Suppressor macrophage treated with lipopolysaccharide for 4 hours (primary cell): ENCODE results near the gene TMEM30A.

Experiments
- DNase-seq: peaks from one replicate; pipeline ENCODE4 v3.0.0-alpha.2; 2020

Gene TMEM30A

DNA sequence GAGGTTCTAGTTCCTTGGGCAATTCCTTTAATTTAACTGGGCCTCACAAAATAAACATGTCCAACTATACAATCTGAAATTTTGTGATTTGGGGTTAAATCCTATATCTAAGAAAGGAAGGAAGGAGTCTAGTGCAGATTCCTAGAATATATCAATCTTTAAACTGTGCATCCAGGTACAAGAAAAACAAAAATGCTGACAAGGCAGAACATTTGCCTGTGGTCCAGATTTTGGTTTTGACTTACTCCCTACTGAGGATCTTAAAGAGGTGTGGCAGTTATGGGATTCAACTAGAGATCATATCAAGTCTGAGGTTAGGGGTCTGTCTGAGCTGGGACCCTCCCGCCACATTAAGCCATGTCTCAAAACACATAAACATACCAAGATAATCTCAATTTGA lies 23.3 kb downstream of the TMEM30A start:
- DNase-seq, result no peak

- no peak for DNase-seq
Observed at GRCh38 chr6:75257343-75258087, 27.1 kb downstream of the TMEM30A start.

DNA sequence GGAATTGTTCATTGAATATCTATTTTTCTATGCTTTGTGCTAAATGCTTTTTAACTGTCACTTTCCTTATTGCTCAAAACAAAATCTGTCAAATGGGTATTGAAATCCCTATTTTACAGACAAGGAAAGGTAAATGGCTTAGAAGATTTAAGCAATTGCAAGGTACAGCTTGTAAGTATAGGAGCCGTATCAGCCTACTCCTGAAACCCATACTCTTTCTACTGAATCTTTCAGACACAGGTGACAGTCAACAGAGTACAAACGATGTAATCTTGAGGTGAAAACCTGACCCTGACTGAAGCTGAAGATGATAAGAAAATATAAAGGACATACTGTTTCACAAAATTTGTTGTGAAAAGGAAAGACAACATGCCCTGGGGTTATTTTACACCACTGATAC lies 34.0 kb downstream of the TMEM30A start:
- DNase-seq, result no peak

DNA sequence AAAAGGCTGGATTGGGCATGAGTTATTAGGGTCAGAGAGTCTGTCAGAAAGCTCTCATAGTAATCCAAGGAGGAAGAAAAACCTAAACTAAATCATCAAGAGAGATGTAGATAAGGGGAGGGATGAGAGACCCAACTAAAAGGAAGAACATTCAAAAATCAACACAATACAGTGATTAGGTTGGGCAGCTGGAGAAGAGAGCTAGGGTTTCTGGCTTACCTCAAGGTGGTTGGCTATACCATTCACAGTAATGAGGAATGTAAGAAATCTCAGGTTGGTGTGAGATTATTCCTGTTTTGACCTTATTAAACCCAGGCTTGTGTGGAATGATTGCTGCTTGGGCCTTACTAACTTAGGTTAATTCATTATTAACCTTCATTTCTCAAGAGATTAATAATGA lies 34.8 kb downstream of the TMEM30A start:
- no peak for DNase-seq

DNA sequence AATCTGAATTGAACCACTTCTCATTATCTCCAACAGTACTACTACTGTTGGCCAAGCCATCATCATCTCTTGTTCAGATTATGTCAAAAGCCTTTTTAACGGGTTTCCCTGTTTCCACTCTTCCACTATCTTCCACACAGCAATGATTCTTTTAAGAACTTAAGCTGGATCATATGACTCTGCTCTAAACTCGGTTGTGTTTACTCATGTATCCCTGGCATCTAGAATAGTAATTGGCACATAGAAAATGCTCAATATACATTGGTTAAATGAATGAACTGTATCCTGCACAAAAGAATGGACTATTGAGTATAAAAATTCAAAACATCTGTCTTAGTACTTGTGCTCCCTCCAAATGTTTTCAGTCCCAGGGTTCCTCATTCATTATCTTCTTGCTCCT lies 38.2 kb downstream of the TMEM30A start:
- no peak for DNase-seq

DNA sequence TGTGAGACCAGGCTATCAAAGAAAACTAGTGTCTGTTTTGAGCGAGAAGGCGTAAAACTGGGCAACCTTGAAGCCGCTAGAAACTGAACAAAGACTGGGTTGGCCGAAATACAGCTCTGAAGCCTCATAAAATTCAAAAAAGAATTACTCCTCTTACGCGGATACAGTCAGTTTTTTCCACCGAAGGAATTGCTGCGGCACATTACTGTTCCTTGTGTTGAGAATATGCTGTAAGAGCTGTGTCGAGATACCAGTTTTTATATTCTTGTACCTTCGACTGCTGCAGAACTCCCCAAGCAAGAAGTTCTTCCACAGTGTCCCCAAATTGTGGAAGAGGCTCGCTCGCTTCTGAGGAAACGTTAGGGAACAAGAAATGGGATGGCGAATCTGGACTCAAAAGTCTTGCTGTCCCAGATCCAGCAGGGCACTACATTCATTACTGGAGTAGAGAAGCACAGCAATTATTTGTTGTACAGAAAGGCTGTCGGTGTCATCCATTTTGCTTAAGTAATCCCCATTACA lies 40.5 kb downstream of the TMEM30A start:
- DNase-seq, result peak; percentile 27

DNA sequence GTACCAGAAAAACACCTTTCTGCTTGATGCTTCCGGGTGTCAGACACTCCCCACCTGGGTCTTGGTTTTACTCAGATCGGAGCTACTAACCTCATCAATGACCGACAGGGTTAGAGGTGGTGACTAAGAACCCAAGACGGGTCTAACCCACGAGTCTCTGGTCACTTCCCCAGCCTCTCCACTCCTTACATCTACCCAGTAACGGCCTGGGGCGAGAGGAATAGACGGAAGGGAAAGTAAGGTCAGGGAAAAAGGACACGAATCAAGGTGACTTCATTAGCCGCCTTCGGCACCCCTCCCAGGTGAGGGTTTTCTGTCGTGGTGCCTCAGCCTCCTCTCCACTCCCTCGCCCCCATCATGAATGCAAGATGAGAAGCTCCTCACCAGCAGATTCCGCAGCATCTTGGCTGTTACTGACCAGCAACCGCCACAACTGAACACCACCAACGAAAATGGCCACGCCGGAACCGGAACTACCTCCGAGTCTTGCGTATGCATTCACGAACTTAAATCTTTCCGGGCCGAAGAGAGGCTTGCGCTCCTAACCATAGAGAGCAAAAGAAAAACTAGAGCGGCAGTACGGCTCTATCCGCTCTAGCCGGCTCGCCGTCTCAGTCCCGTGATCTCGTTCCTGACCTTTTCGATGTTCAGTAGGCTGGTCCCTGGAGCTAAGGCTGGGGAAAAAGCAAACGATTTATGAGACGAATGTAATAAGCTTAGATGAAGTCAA lies 41.1 kb downstream of the TMEM30A start, which contains the start of gene COX7A2:
Gene COX7A2 (minus strand): TSS at position 469 of the 730 bp plus-strand sequence. CDS start 67 bp downstream, at position 402.
- DNase-seq, result peak; percentile 98

GRCh38 chr6:75236630-75237029 lies 48.0 kb downstream of the TMEM30A start:
- no peak for DNase-seq

DNA sequence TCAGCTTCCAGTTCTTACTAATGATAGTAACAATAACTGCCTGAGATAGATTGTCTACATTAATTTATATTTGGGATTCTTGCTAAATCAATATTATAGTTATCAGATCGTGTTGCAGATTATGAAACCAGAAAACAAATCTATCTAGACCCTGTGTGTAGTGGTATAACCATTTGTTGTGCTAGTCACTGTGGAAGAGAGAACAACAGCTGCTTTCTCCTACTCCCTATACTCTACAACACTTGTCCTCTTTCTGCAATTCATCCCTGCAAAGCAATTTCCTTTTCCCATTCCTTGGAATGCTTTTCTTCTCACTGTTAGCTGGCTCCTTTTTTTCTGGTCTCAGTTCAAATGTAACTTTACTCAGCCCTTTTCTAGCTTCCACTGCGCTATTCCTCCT lies 49.3 kb downstream of the TMEM30A start:
- DNase-seq, result no peak

DNA sequence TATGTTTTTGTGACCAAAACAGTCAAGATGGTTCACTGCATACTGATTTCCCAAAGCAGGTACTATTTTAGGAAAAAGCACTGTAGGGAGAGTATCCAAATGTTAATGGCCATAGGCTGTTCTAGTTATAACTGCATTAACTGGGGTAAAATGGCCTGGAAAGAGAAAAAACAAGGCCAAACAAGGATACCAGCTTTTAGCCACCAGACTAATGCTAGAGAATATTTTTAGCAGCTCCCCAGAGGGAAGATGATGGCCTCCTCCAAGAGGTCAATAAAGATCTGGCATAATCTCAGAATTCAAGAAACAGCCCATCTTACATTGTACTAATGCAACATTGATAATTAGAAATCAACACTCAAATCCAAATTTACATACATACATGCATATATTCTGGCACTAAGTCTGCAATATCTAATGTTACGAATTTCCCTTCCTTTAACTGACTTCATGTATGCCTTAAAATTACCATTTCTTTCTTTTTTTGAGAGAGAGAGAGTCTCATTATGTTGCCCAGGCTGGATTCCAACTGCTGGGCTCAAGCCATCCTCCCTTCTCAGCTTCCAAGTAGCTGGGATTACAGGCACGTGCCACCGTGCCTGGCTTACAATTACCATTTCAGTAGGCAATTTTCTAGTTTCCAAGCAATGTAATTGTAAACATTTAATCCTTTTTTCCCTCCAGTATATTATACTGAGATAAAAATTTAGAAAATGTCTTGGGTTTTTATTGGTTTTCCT lies 50.3 kb downstream of the TMEM30A start:
- no peak for DNase-seq

DNA sequence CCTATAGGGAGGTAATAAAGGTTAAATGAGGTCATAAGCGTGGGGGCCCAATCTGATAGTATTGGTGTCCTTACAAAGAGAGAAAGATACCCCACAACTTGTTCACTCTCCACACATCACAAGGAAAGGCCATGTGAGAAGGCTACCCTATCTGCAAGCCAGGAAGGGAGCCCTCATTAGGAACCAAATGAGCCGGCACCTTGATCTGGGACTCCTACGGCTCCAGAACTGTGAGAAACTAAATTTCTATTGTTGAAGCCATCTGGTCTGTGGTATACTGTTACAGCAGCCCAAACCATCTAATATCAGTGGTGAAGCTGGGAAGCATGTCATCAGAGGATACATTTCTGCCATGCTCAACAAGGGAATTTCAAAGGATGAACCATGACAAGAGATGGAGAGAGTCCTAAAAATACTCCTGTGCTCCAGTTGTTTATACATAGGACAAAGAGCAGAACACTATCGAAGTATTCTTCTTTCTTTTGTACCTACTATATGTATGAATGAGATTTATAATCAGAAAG lies 51.4 kb downstream of the TMEM30A start:
- DNase-seq, result no peak

DNA sequence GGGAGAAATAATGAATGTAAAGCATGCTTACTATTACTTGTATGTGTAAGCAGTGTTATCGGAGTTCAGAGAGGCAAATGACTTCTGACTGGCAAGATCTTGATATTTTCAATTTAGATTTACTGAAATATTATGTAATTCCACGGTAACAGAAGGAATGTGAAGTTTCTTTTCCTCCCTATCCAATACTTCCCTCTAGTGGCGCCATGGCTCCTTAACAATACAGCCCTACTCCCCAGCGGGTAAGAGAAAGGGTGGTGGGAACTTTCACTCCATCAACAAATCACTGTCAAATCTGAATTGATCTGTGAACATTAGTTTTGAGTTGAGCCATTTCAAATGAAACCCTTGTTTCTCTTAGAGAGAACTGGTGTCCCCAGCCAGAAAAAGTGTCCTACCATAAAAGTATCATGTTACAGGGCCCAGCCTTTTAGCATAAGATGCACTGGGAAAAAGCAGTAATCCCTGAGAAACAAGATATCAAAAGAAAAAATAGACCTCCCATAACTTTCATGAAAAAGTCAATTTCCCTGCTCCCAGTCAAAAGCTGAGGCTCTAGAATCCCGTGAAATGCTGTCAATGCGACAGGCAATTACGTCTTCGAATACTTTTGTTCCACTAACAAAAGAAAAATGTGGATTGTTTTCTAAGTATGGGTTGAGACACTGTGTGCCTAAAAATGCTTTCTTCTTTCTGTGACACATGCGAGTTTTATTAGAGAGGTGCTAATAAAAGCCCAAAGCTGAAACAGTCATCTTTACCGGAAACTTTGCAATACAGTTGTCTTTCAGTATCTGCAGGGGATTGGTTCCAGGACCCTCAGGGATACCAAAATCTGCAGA lies 53.9 kb downstream of the TMEM30A start:
- peak; percentile 68 for DNase-seq

DNA sequence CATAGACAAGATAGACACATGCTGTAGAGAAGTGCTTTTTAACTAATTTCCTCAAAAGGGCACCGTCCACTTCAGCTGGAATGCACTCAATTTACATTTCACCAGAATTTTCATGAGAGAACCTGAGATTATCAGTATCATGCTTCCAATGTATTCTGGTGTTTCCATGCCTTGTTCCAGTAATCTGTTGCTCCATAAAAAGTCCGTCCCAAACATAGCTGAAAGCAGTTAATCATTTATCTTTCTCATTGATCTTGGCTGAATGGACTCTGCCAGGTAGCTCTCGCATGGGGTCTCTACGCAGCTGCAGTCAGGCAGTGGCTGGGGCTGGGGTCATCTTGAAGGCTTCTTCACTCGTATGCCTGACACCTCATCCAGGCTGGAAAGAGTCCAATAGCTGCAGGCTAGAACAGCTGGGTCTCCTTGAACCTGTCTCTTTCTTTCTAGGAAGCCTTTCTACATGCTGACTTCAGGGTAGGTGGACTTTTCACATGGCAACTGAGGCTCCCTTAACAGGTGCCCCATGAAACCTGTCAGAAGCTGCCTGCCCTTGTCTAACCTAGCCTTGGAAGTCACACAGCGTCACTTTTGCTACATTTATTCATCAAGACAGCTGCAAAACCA lies 60.2 kb downstream of the TMEM30A start:
- no peak for DNase-seq

DNA sequence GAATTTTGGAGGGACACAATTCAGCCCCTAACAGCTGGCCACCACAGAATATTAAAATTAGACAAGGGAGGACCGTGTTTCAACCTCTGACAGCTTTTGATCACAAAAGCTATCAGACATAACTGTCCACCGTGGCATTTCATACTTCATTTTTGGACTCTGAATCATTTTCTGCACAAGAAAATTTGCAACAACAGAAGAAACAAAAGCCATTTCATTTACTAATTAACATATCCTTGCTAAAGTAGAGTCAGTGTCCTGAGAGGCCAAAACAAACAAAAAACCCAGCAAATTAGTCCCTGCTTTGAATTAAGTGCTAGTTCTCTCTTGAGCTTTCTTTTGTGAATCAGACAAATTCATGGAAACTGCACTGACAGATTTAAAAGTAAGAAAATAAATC lies 61.2 kb downstream of the TMEM30A start:
- no peak for DNase-seq

DNA sequence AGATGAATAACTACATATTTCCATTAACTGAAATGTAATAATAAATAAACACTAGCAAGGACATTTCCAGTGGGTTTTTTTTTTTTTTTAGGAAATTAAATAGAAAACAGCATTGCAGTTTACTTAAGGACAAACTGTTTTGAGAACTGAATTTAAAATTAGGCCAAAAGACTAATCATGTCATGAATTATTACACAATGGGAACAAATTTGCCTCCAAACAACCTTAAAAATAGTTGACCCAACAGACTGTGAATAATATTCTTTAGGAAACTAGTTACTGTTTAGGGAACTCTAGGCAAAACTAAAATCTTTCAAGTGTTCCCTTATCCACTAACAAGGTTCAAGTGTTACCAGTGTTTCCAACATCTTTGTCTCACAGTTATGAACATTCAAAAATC lies 62.3 kb downstream of the TMEM30A start:
- no peak for DNase-seq

DNA sequence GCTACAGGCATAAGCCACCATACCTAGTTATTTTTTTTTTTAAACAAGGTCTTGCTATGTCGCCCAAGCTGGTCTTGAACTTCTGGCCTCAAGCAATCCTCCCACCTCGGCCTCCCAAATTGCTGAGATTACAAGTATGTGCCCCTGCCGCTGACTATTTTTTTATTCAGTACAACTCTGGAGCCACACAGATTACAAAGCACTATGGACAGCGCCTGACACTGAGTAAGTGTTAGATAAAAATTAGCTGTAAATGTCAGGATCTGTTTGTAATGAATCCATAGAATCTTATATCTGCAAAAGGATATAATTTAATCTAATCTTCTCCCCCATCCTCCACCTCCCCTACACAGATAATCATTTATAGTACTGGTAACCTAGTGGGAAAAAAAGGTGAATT lies 63.5 kb downstream of the TMEM30A start:
- DNase-seq, result no peak

GRCh38 chr6:75220357-75220756 lies 64.2 kb downstream of the TMEM30A start:
- no peak for DNase-seq

- DNase-seq, result no peak
Observed at GRCh38 chr6:75219263-75219662, 65.3 kb downstream of the TMEM30A start.

- peak; percentile 87 for DNase-seq
Observed at GRCh38 chr6:75217193-75217592, 67.4 kb downstream of the TMEM30A start.

GRCh38 chr6:75215291-75215690 lies 69.3 kb downstream of the TMEM30A start:
- DNase-seq, result no peak

- no peak for DNase-seq
Observed at GRCh38 chr6:75213732-75214131, 70.9 kb downstream of the TMEM30A start.

DNA sequence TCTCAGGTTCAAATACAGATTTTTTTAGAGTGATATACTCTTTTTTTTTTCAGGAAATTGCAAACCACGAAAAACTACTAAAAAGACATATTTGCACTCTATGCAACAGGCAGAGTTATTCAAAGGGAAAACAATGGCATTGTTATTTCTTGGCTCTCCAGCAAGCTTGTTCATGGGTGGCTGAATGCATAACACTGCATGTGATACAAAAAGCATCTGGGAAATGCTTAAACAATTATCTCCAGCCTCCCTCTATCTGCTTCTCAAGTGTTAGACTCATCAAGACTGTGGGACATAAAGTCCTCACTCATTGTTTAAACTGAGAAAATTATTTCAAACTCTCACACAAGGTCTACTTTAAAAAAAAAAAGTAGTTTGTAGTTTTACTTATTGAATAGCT lies 71.5 kb downstream of the TMEM30A start:
- DNase-seq, result no peak
